Tibial nerve (tissue), 4 donors: Measurements from ENCODE around the gene CFAP99. TPM values are rescaled to one million over a fixed set of nuclear protein-coding genes. Genes with fewer than 3 reads are reported as not detected.

ENCODE experiments used
- DNase-seq, 2 donors: peaks; one replicate each; pipeline ENCODE4 v3.0.0-alpha.2; 2019; ENCODE audit warnings: low spot score in 2 of 2
- H3K27ac ChIP-seq, 4 donors: fragments of 200-600 bp; sonication (generic) in 3 of 4; one replicate each; pipeline ENCODE4 v1.5.1; 2017 to 2019; ENCODE audit warnings: mild to moderate bottlenecking in 1 of 4
- H3K27me3 ChIP-seq, 2 donors: fragments of 200-600 bp; sonication (generic) in 1 of 2; one replicate each; pipeline versions ENCODE4 v1.5.1 to v1.6.0; 2017 to 2019
- H3K36me3 ChIP-seq, 3 donors: fragments of 200-600 bp; sonication (generic); one replicate each; pipeline ENCODE4 v1.5.1; 2018 to 2019
- H3K4me1 ChIP-seq, 4 donors: fragments of 200-600 bp; sonication (generic) in 3 of 4; one replicate each; pipeline ENCODE4 v1.5.1; 2017 to 2019
- H3K4me3 ChIP-seq, 4 donors: fragments of 200-600 bp; sonication (generic) in 3 of 4; one replicate each; pipeline ENCODE4 v1.5.1; 2017 to 2019; ENCODE audit warnings: mild to moderate bottlenecking in 1 of 4, moderate library complexity in 1 of 4
- H3K9me3 ChIP-seq, 4 donors: fragments of 200-600 bp; sonication (generic) in 3 of 4; one replicate each; pipeline ENCODE4 v1.5.1; 2017 to 2019
- EP300 ChIP-seq, 2 donors: sonication (generic); formaldehyde crosslinking; IDR thresholded peaks; one replicate each; pipeline ENCODE4 v1.6.1; 2017; ENCODE audit warnings: antibody characterized with exemption in 2 of 2, mild to moderate bottlenecking in 1 of 2
- POLR2A ChIP-seq, 2 donors: fragments of 450-650 bp; IDR thresholded peaks; one replicate each; pipeline ENCODE4 v1.6.1; 2017; ENCODE audit warnings: antibody characterized with exemption in 2 of 2, mild to moderate bottlenecking in 2 of 2, moderate library complexity in 2 of 2
- WGBS, 2 donors: methylation state at CpG; one replicate each; pipeline ENCODE4 v1.1.5; 2018; 5-methylcytosine and 5-hydroxymethylcytosine counted together
- total RNA-seq, 4 donors: library from RNA; depleted of rRNA; stranded (reverse); fragments of >200 nt; gene quantifications; one replicate each; pipeline ENCODE4 v1.1.0, GENCODE V29; 2016
- TF ChIP-seq, protein P1 (sequence below), 5 experiments: fragments of 200-600 bp in 3 of 5; fragments of 450-650 bp in 2 of 5; sonication (generic) in 3 of 5; IDR thresholded peaks; one replicate each; pipeline ENCODE4 v1.5.1; 2016 to 2019; ENCODE audit warnings: antibody characterized with exemption in 5 of 5, mild to moderate bottlenecking in 3 of 5, moderate library complexity in 2 of 5

The CFAP99 gene
- total RNA-seq, 4 donors from 2014 or later: not detected

DNA sequence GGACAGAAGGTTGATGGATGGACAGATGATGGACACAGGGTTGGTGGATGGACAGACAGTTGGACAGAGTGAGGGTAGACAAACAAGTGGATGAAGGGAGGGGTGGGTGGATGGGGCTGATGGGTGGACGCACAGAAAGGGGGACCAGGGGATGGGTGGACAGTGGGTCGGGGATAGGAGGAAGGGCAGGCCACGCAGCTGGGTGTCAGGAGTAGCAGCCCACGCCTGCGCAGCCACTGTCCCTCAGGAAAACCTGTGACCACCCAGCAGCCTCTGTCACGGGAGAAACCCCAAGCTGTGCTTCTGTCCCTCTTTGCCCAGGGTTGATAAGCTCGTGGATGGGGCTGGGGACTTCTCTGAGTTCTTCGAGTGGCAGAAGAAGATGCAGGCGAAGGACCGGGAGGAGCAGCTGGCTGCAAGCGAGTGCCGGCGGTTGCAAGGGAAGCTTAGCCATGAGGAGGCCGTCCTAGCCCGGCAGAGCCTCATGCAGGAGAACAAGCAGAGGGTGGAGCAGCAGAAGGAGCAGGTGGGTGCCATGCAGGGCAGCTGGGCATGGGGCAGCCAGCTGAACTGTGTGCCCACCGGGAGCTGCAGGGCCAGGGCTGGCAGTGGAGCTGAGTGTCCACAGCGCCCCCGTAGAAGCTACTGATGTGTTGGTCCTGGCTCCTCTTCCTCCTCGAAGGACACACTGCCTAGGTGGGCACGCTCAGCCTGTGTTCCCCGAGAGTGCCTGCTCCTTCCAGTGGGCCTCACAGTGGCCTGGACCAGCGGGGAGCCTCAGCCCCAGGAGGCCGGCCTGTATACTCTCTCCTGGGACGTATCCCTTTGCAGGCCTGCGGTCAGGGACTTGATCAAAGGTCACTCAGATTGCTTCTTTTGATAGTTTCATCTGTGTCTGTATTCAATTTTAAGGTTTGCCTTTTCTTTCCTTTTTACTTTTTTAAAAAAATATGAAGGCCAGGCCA lies 33.3 kb downstream of the CFAP99 start:
- Histone ChIP-seq H3K36me3 (no peaks in the 10 kb centered on the region), H3K27ac (no peak overlapping the region), H3K27me3 (no peaks in the 10 kb centered on the region), H3K4me3 (no peak overlapping the region), H3K4me1 (no peaks in the 10 kb centered on the region), H3K9me3 (no peaks in the 10 kb centered on the region)
- no peak for DNase-seq
- 76 to 78% methylated on average over 24 to 25 of the region's 25 CpGs for WGBS, 2 donors
- TF ChIP-seq POLR2A (IDR thresholded peaks at IDR 0.05): no peak
- TF ChIP-seq, protein P1, sequence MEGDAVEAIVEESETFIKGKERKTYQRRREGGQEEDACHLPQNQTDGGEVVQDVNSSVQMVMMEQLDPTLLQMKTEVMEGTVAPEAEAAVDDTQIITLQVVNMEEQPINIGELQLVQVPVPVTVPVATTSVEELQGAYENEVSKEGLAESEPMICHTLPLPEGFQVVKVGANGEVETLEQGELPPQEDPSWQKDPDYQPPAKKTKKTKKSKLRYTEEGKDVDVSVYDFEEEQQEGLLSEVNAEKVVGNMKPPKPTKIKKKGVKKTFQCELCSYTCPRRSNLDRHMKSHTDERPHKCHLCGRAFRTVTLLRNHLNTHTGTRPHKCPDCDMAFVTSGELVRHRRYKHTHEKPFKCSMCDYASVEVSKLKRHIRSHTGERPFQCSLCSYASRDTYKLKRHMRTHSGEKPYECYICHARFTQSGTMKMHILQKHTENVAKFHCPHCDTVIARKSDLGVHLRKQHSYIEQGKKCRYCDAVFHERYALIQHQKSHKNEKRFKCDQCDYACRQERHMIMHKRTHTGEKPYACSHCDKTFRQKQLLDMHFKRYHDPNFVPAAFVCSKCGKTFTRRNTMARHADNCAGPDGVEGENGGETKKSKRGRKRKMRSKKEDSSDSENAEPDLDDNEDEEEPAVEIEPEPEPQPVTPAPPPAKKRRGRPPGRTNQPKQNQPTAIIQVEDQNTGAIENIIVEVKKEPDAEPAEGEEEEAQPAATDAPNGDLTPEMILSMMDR (IDR thresholded peaks at IDR 0.05): no peak
- TF ChIP-seq EP300 (IDR thresholded peaks at IDR 0.05): no peak

DNA sequence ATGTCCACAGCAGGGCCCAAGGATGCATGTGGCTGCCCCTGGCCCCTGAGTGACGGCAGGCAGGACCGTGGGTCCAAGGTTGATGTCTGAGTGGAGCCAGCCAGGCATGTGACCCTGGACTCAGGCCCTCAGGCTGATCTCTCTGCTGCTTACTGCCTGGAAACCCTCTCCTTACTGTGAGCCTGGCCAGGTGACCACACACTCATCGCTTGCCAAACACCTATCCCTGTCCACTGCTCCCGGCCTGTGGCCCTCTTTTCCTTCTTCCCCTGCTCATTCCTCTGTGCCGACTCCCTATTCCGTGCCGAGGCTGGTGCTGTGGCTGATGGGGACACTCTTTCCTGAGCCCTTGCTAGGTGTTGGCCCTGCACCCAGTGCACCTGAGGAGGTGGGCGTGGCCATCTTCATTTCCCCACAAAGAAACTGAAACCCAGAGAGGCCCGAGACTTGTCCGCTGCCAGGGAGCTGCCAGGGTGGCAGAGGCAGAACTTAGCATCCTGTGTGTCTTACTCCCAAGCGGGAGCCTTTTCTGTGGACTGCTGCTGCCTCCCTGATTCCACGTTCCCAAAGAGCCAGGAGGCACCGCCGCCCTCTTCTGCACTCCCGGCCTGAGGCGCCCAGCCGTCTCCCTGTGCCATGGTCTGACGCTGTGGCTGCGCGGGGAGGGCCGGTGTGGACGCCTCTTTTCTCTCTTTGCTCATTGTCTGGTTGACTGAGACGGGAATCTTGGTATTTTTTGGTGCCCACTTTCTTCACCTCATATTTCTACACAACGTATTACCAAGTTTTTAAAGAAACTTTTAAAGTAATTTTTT lies 38.9 kb downstream of the CFAP99 start:
- DNase-seq: no peak
- H3K9me3 ChIP-seq: no peaks in the 10 kb centered on the region
- TF ChIP-seq, protein P1 (IDR thresholded peaks at IDR 0.05): no peak
- no peak for TF ChIP-seq EP300 (IDR thresholded peaks at IDR 0.05)
- TF ChIP-seq POLR2A (IDR thresholded peaks at IDR 0.05): no peak
- H3K36me3 ChIP-seq: no peaks in the 10 kb centered on the region
- H3K27me3 ChIP-seq: no peaks in the 10 kb centered on the region
- 73 to 81% methylated on average over 22 to 24 of the region's 24 CpGs for WGBS, 2 donors
- H3K4me3 ChIP-seq: no peak overlapping the region
- no peak overlapping the region for H3K27ac ChIP-seq
- H3K4me1 ChIP-seq: peaks cover 0 to 7% (median 5%) of the 10 kb centered on the region in 4 donors

DNA sequence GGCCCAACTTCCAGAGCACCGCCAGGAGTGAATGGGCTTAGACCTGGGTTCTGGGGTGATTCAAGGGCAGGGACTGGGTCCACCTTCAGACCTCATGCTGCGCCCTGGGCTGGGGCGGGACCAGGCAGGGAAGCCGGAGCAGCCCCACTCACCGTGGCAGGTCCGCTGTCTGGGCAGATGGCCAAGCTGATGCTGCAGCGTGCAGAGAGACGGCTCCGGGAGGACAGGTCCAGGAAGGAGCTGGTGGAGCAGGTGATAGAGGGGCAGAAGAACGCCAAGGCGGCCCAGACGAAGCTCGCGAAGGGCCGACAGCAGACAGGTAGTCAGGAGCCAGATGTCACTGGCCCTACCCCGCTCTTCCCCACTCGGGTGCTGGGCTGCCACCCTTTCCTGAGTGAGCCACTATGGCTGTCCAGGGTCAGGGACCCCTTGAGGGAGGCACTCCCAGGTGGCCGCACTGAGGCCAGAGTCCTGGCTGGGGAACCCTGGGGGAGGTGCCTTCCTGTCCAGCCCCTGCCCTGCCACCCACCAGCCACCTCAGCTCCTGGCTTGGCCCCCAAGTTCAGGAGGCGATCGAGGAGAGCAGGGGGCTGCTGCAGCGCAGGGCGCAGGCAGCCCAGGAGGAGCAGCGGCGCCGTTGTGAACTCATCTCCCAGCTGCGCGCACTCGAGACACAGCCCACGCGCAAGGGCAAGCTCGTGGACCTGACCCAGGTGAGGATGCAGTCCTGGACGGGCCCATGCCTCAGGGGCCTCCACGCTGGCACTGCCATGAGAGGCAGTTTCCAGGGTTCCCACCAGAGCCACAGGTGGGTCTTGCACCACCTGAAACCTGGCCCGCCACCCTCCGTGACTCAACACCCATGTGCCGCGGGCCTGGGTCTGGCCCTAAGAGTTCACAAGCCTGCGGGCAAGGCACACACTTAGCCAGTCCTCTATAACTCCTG lies 40.1 kb downstream of the CFAP99 start:
- no peak overlapping the region for H3K4me3 ChIP-seq

DNA sequence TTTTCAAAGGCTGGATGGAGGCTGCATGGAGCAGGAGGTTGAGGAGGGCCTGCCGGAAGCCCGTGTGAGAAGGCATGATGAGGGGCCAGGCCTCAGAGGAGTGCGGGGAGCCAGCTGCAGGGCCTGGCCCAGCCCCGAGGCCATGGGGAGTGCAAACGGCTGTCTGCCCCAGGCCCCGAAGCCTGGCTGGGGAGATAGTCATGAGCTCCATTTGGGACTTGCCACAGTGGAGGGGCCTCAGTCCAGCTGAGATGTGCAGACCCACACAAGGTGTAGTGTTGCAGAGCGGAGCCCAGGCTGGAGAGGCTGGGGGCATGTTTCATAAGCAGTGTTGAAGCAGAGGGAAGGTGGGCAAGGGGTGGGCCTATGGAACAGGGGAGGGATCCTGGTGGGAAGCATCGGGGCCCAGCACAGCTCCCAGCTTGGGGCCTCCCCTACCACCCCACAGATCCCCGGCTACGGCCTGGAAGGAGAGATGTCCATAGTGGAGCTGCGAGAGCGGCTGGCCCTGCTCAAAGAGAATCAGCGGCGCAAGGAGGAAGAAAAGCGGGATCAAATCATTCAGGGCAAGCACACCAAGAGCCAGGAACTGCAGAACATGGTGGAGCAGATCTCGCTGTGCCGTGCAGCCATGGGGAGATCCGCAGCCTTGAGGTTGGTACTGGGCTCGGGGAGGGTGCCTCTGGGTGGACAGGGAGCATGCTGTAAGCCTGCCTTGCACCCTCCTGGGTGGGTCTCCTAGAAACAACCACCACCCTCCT lies 41.0 kb downstream of the CFAP99 start:
- Histone ChIP-seq H3K9me3 (no peaks in the 10 kb centered on the region), H3K27me3 (no peaks in the 10 kb centered on the region), H3K27ac (no peak overlapping the region), H3K4me1 (peaks cover 0 to 13% (median 7%) of the 10 kb centered on the region in 4 donors), H3K36me3 (no peaks in the 10 kb centered on the region), H3K4me3 (no peak overlapping the region)
- 90 to 93% methylated on average over 19 of the region's 19 CpGs for WGBS, 2 donors
- no peak for TF ChIP-seq POLR2A (IDR thresholded peaks at IDR 0.05)
- DNase-seq: no peak

More for the DNA sequence above, 40.1 kb downstream of the CFAP99 start:
- no peak for TF ChIP-seq POLR2A (IDR thresholded peaks at IDR 0.05)
- TF ChIP-seq, protein P1 (IDR thresholded peaks at IDR 0.05): no peak
- TF ChIP-seq EP300 (IDR thresholded peaks at IDR 0.05): no peak
- 84 to 87% methylated on average over 34 to 35 of the region's 38 CpGs for WGBS, 2 donors
- Histone ChIP-seq H3K27me3 (no peaks in the 10 kb centered on the region), H3K27ac (no peak overlapping the region), H3K4me1 (peaks cover 0 to 13% (median 7%) of the 10 kb centered on the region in 4 donors), H3K36me3 (no peaks in the 10 kb centered on the region), H3K9me3 (no peaks in the 10 kb centered on the region)
- no peak for DNase-seq
